DMS114 treated with DMSO at 0.1 percent for 48 hours (cell line): Measurements from ENCODE around the gene HCFC1.

Source experiments
- DNase-seq: peaks from one replicate; lab custom pipeline; 2025; ENCODE audit not compliant: unreplicated experiment; lab: John Stamatoyannopoulos, UW

The HCFC1 gene

GRCh38 chrX:153941336-153942252 lies 30.0 kb downstream of the HCFC1 start:
- no peak for DNase-seq

- DNase-seq: no peak
Observed at GRCh38 chrX:153939573-153939972, 32.0 kb downstream of the HCFC1 start.

GRCh38 chrX:153938226-153938786 lies 33.3 kb downstream of the HCFC1 start:
- DNase-seq: no peak

GRCh38 chrX:153937056-153937455 lies 34.6 kb downstream of the HCFC1 start:
- no peak for DNase-seq

- DNase-seq: no peak
Observed at GRCh38 chrX:153935326-153935851, 36.2 kb downstream of the HCFC1 start.

- DNase-seq: no peak
Observed at GRCh38 chrX:153934762-153935325, 36.8 kb downstream of the HCFC1 start, which contains the start of gene NAA10. NAA10 (minus strand) TSS chrX:153935037; CDS start chrX:153934904, 133 bp downstream.

GRCh38 chrX:153934148-153934761 lies 37.4 kb downstream of the HCFC1 start:
- DNase-seq: no peak

- DNase-seq: no peak
Observed at GRCh38 chrX:153933748-153934147, 37.9 kb downstream of the HCFC1 start.

- DNase-seq: no peak
Observed at GRCh38 chrX:153932220-153932915, 39.2 kb downstream of the HCFC1 start.

- DNase-seq: no peak
Observed at GRCh38 chrX:153931748-153932147, 39.9 kb downstream of the HCFC1 start.

- no peak for DNase-seq
Observed at GRCh38 chrX:153931151-153931550, 40.5 kb downstream of the HCFC1 start.

GRCh38 chrX:153930011-153930910 lies 41.4 kb downstream of the HCFC1 start:
- DNase-seq: no peak

GRCh38 chrX:153929576-153929975 lies 42.0 kb downstream of the HCFC1 start:
- DNase-seq: no peak

GRCh38 chrX:153928846-153929245 lies 42.8 kb downstream of the HCFC1 start:
- no peak for DNase-seq

GRCh38 chrX:153927922-153928760 lies 43.5 kb downstream of the HCFC1 start:
- DNase-seq: peak; percentile 84

GRCh38 chrX:153927672-153927921 lies 44.0 kb downstream of the HCFC1 start:
- no peak for DNase-seq

GRCh38 chrX:153926858-153927671 lies 44.6 kb downstream of the HCFC1 start:
- DNase-seq: no peak

- no peak for DNase-seq
Observed at GRCh38 chrX:153926552-153926857, 45.1 kb downstream of the HCFC1 start.
